IMR-90 (cell line): Measurements from ENCODE around the gene ANKRD61. TPM values are rescaled to one million over a fixed set of nuclear protein-coding genes. Genes with fewer than 3 reads are reported as not detected.

Experiments used
- ATAC-seq: fragments of 200-7000 bp; cut with Tn5 transposase; 2 replicates; pipeline ENCODE4 v1.9.1; 2020; ENCODE audit warnings: low read depth, mild to moderate bottlenecking, moderate library complexity
- BruUV-seq: library from RNA; stranded (reverse); fragments of 400-500 nt; replicated peaks from 2 replicates; lab custom pipeline; 2021; lab: Mats Ljungman, UMichigan
- CTCF ChIA-PET: fragments of 300-600 bp; formaldehyde crosslinking; extraction: SDS; loops from one replicate; lab custom pipeline; 2021; ENCODE audit warnings: antibody characterized with exemption; lab: Yijun Ruan, JAX
- POLR2A ChIA-PET: fragments of 300-600 bp; sonication (Branson Sonifier 250); formaldehyde crosslinking; loops from one replicate; lab custom pipeline; 2022; ENCODE audit warnings: antibody characterized with exemption; ENCODE audit not compliant: unreplicated experiment; lab: Charles Lee
- DNase-seq: peaks from one replicate; pipeline ENCODE4 v3.0.0; 2013
- H2AFZ ChIP-seq: replicated peaks from 2 replicates; pipeline ENCODE3; 2013; ENCODE audit warnings: low read length, mild to moderate bottlenecking; ENCODE audit not compliant: poor library complexity
- H2AK5ac ChIP-seq: 2 replicates; pipeline ENCODE4 v1.6.1; 2013; ENCODE audit warnings: low read depth, low read length, inconsistent platforms
- H2AK9ac ChIP-seq: replicated peaks from 2 replicates; pipeline ENCODE3; 2013; ENCODE audit warnings: mild to moderate bottlenecking, low read depth, low read length, moderate library complexity; ENCODE audit not compliant: poor library complexity
- H2BK120ac ChIP-seq: 2 replicates; pipeline ENCODE4 v1.6.1; 2013; ENCODE audit warnings: low read depth, low read length, inconsistent platforms
- H2BK15ac ChIP-seq: 3 replicates; pipeline ENCODE4 v1.6.1; 2013; ENCODE audit warnings: low read depth, low read length, inconsistent platforms
- H2BK20ac ChIP-seq: 2 replicates; pipeline ENCODE4 v1.6.1; 2013; ENCODE audit warnings: low read depth, mild to moderate bottlenecking, inconsistent platforms, low read length, moderate library complexity
- H2BK5ac ChIP-seq: 2 replicates; pipeline ENCODE4 v1.6.1; 2013; ENCODE audit warnings: mild to moderate bottlenecking, low read depth, low read length, inconsistent platforms; ENCODE audit not compliant: poor library complexity, severe bottlenecking
- H3K14ac ChIP-seq: replicated peaks from 2 replicates; pipeline ENCODE4 v1.6.1; 2013; ENCODE audit warnings: low read depth, low read length, inconsistent platforms
- H3K18ac ChIP-seq: 2 replicates; pipeline ENCODE4 v1.6.1; 2013; ENCODE audit warnings: low read depth, low read length, control low read depth
- H3K23ac ChIP-seq: 2 replicates; pipeline ENCODE4 v1.6.1; 2013; ENCODE audit warnings: low read depth, low read length, inconsistent platforms
- H3K27ac ChIP-seq: 2 replicates; pipeline ENCODE4 v1.5.1; 2013; ENCODE audit warnings: mild to moderate bottlenecking, control low read depth, low read length; ENCODE audit not compliant: insufficient read depth
- H3K27me3 ChIP-seq: 2 replicates; pipeline ENCODE4 v1.6.1; 2013; ENCODE audit warnings: low read length; ENCODE audit not compliant: control insufficient read depth, insufficient read depth
- H3K36me3 ChIP-seq: 2 replicates; pipeline ENCODE4 v1.6.1; 2013; ENCODE audit warnings: low read length, mixed read lengths; ENCODE audit not compliant: control insufficient read depth, insufficient read depth
- H3K4ac ChIP-seq: 2 replicates; pipeline ENCODE4 v1.6.1; 2013; ENCODE audit warnings: low read depth, low read length, inconsistent platforms
- H3K4me1 ChIP-seq: 2 replicates; pipeline ENCODE4 v1.6.1; 2013; ENCODE audit warnings: low read length, mixed read lengths; ENCODE audit not compliant: control insufficient read depth, insufficient read depth
- H3K4me2 ChIP-seq: 2 replicates; pipeline ENCODE4 v1.6.1; 2013; ENCODE audit warnings: low read depth, mild to moderate bottlenecking, control low read depth, low read length, moderate library complexity
- H3K4me3 ChIP-seq: 2 replicates; pipeline ENCODE4 v1.5.1; 2013; ENCODE audit warnings: low read depth, mild to moderate bottlenecking, control low read depth, low read length, moderate library complexity; ENCODE audit not compliant: insufficient read depth
- H3K56ac ChIP-seq: 2 replicates; pipeline ENCODE4 v1.6.1; 2013; ENCODE audit warnings: low read length, inconsistent platforms; ENCODE audit not compliant: insufficient read depth; ENCODE audit errors: extremely low read depth
- H3K79me1 ChIP-seq, 2 experiments: 2 replicates each; pipeline ENCODE4 v1.6.1; 2013; ENCODE audit warnings: low read length in 2 of 2, inconsistent platforms in 1 of 2, low read depth in 1 of 2
- H3K9ac ChIP-seq: 2 replicates; pipeline ENCODE4 v1.6.1; 2013; ENCODE audit warnings: low read depth, low read length, control low read depth
- H3K9me1 ChIP-seq: 2 replicates; pipeline ENCODE4 v1.6.1; 2013; ENCODE audit warnings: low read length, inconsistent platforms; ENCODE audit not compliant: insufficient read depth
- H3K9me3 ChIP-seq: 2 replicates; pipeline ENCODE4 v1.6.1; 2013; ENCODE audit warnings: low read length; ENCODE audit not compliant: control insufficient read depth, insufficient read depth
- H4K20me1 ChIP-seq: 2 replicates; pipeline ENCODE4 v1.6.1; 2013; ENCODE audit warnings: low read length, inconsistent platforms; ENCODE audit not compliant: insufficient read depth
- H4K5ac ChIP-seq: 2 replicates; pipeline ENCODE4 v1.6.1; 2013; ENCODE audit warnings: mild to moderate bottlenecking, low read depth, low read length, control low read depth
- H4K8ac ChIP-seq, 2 experiments: 2 replicates each; pipeline ENCODE4 v1.6.1; 2013; ENCODE audit warnings: low read depth in 2 of 2, low read length in 2 of 2, control low read depth in 1 of 2, inconsistent platforms in 1 of 2
- H4K91ac ChIP-seq: 2 replicates; pipeline ENCODE4 v1.6.1; 2013; ENCODE audit warnings: low read depth, low read length, inconsistent platforms; ENCODE audit not compliant: insufficient read depth
- BHLHE40 ChIP-seq: fragments of 150-350 bp; IDR thresholded peaks from 2 replicates; pipeline ENCODE4 v1.6.1; 2016; ENCODE audit warnings: mild to moderate bottlenecking, low read depth, low read length
- CEBPB ChIP-seq: IDR thresholded peaks from 2 replicates; pipeline ENCODE4 v1.6.1; 2012; ENCODE audit warnings: low read depth, low read length, improper control_type of control experiment
- CHD1 ChIP-seq: IDR thresholded peaks from 2 replicates; pipeline ENCODE4 v1.6.1; 2012; ENCODE audit warnings: low read depth, low read length, improper control_type of control experiment
- FOS ChIP-seq: fragments of 150-350 bp; IDR thresholded peaks from 2 replicates; pipeline ENCODE4 v1.6.1; 2016; ENCODE audit warnings: low read depth, low read length
- MAFK ChIP-seq: IDR thresholded peaks from 2 replicates; pipeline ENCODE4 v1.6.1; 2012; ENCODE audit warnings: low read depth, low read length, improper control_type of control experiment
- MAZ ChIP-seq: IDR thresholded peaks from 2 replicates; pipeline ENCODE4 v1.6.1; 2012; ENCODE audit warnings: low read depth, mild to moderate bottlenecking, low read length, improper control_type of control experiment, moderate library complexity, borderline replicate concordance
- MXI1 ChIP-seq: IDR thresholded peaks from 2 replicates; pipeline ENCODE4 v1.6.1; 2012; ENCODE audit warnings: low read depth, mild to moderate bottlenecking, low read length, moderate library complexity, borderline replicate concordance
- NFE2L2 ChIP-seq: fragments of 150-350 bp; IDR thresholded peaks from 2 replicates; pipeline ENCODE4 v1.6.1; 2016; ENCODE audit warnings: low read depth, mild to moderate bottlenecking, low read length
- POLR2A ChIP-seq: IDR thresholded peaks from 2 replicates; pipeline ENCODE4 v1.6.1; 2012; ENCODE audit warnings: mild to moderate bottlenecking, low read depth, low read length
- RAD21 ChIP-seq: IDR thresholded peaks from 2 replicates; pipeline ENCODE4 v1.6.1; 2012; ENCODE audit warnings: low read length, improper control_type of control experiment
- RCOR1 ChIP-seq: IDR thresholded peaks from 2 replicates; pipeline ENCODE4 v1.6.1; 2012; ENCODE audit warnings: mild to moderate bottlenecking, low read length, improper control_type of control experiment; ENCODE audit not compliant: insufficient replicate concordance
- RFX5 ChIP-seq: IDR thresholded peaks from 2 replicates; pipeline ENCODE4 v1.8.0; 2012; ENCODE audit warnings: low read depth, mild to moderate bottlenecking, low read length, moderate library complexity
- SMC3 ChIP-seq: fragments of 150-350 bp; IDR thresholded peaks from 2 replicates; pipeline ENCODE4 v1.6.1; 2016; ENCODE audit warnings: low read depth, mild to moderate bottlenecking, antibody characterized with exemption, low read length, moderate library complexity
- WGBS, 2 experiments: methylation state at CpG; one replicate each; pipeline versions ENCODE4 v1.1.5 to v1.1.7; 2013; ENCODE audit warnings: missing lambda C conversion rate in 2 of 2; ENCODE audit not compliant: insufficient read length in 1 of 2; ENCODE audit errors: extremely low coverage in 2 of 2; 5-methylcytosine and 5-hydroxymethylcytosine counted together
- dilution Hi-C: fragments of 300-500 bp; cut with HindIII; formaldehyde crosslinking; loops from one replicate; pipeline ENCODE4 v1.14.3; 2018; ENCODE audit warnings: low sequenced_read_pairs; ENCODE audit not compliant: unreplicated experiment
- in situ Hi-C: fragments of 300-500 bp; cut with MboI; formaldehyde crosslinking; loops from 3 replicates; pipeline ENCODE4 v1.14.3; 2019; ENCODE audit warnings: low sequenced_read_pairs, inconsistent platforms, mixed read lengths
- intact Hi-C: fragments of 100-400 bp; cut with micrococcal nuclease; formaldehyde crosslinking; loops from 2 replicates; pipeline ENCODE4 v1.10.0; 2022
- polyA plus RNA-seq, 3 experiments: library from polyadenylated mRNA; depleted of rRNA; stranded (reverse); fragments of >200 nt; gene quantifications; 2 replicates each; pipeline ENCODE4 v1.2.3, GENCODE V29; 2012; ENCODE audit warnings: low replicate concordance in 1 of 3
- total RNA-seq: library from RNA; depleted of rRNA; stranded (reverse); fragments of >200 nt; gene quantifications from 2 replicates; pipeline ENCODE4 v1.2.3, GENCODE V29; 2012
- TF ChIP-seq, protein P1 (sequence below): conservative IDR thresholded peaks from 2 replicates; pipeline ENCODE4 v1.5.1; 2012; ENCODE audit warnings: mild to moderate bottlenecking, low read depth, low read length, improper control_type of control experiment
- TF ChIP-seq, protein P2 (sequence below): fragments of 150-350 bp; IDR thresholded peaks from 2 replicates; pipeline ENCODE4 v1.6.1; 2017; ENCODE audit warnings: mild to moderate bottlenecking, antibody characterized with exemption, low read length, low read depth
- TF ChIP-seq, protein P3 (sequence below): fragments of 150-350 bp; IDR thresholded peaks from 2 replicates; pipeline ENCODE4 v1.6.1; 2016; ENCODE audit warnings: low read depth, mild to moderate bottlenecking, low read length, moderate library complexity, borderline replicate concordance

Gene ANKRD61
- total and polyA plus RNA-seq, 2 of the 4 experiments (the other 2 are of a cell fraction), result 0.17 to 0.36 TPM

DNA sequence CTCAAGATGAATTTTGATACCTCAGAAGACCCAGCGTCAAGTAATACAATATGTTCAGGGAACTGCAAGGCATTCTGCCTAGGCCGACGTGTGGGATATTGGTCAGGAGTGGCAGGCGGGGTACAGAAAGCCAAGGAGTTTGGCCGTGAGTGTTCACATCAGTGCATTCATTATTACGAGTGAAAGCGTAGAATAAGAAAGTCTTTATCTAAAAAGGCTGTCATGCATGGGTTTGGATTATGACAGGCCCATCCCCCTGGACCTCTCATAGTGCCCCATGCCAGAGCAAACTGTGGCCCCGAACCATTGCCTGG, 14.6 kb upstream of the ANKRD61 start:
- H2BK15ac ChIP-seq, result peak overlapping the region; percentile 50; the same call in 2 of the 3 replicates
- H3K23ac ChIP-seq, result peak overlapping the region; percentile 94; the same call in 1 of the 2 replicates
- peak overlapping the region; percentile 95 for H3K18ac ChIP-seq
- peak overlapping the region; percentile 98 for H2BK120ac ChIP-seq
- peak overlapping the region; percentile 90 for H4K5ac ChIP-seq
- H4K8ac ChIP-seq, result peak overlapping the region; percentile 82 to 99; a peak in 3 of 4 replicates
- H2AK9ac ChIP-seq, result peak overlapping the region; percentile 86
- peaks cover 9 to 46% of the 10 kb centered on the region in 2 experiments for H3K79me1 ChIP-seq
- peak overlapping the region; percentile 66; the same call in 1 of the 2 replicates for H3K9ac ChIP-seq
- no peaks in the 10 kb centered on the region for H3K9me3 ChIP-seq
- intact Hi-C loops, result loop anchor here (5.0 kb wide), 1 partner anchor 36 kb away; no protein-coding TSS in a partner anchor
- no peaks in the 10 kb centered on the region for H4K20me1 ChIP-seq
- DNase-seq (no peak), ATAC-seq (no peak)
- H4K91ac ChIP-seq, result peak overlapping the region; percentile 100
- H3K4me2 ChIP-seq, result no peak overlapping the region
- H3K27ac ChIP-seq, result peak overlapping the region; percentile 98; the same call in 1 of the 2 replicates
- peaks cover 11% of the 10 kb centered on the region for H3K9me1 ChIP-seq
- in situ Hi-C loops, result no loop called here
- CTCF ChIA-PET, result no interaction called here
- no peak overlapping the region for H3K4me3 ChIP-seq
- H3K14ac ChIP-seq, result peak overlapping the region; percentile 93
- H2BK20ac ChIP-seq, result peak overlapping the region; percentile 94
- H3K27me3 ChIP-seq, result no peaks in the 10 kb centered on the region
- H2AK5ac ChIP-seq, result peak overlapping the region; percentile 89; the same call in 1 of the 2 replicates
- peak overlapping the region; percentile 97 for H3K4ac ChIP-seq
- POLR2A ChIA-PET, result no interaction called here
- no TSS peak for BruUV-seq
- H3K56ac ChIP-seq, result peak overlapping the region; percentile 86; the same call in 1 of the 2 replicates
- peaks cover 40% of the 10 kb centered on the region for H3K36me3 ChIP-seq
- no peak overlapping the region for H2AFZ ChIP-seq
- TF ChIP-seq POLR2A (no peak), RFX5 (no peak), BHLHE40 (no peak), CHD1 (no peak), NFE2L2 (no peak), RAD21 (no peak), FOS (no peak), MAZ (no peak), CEBPB (no peak), MAFK (no peak), MXI1 (no peak), SMC3 (no peak), RCOR1 (no peak)
- TF ChIP-seq, protein P1, sequence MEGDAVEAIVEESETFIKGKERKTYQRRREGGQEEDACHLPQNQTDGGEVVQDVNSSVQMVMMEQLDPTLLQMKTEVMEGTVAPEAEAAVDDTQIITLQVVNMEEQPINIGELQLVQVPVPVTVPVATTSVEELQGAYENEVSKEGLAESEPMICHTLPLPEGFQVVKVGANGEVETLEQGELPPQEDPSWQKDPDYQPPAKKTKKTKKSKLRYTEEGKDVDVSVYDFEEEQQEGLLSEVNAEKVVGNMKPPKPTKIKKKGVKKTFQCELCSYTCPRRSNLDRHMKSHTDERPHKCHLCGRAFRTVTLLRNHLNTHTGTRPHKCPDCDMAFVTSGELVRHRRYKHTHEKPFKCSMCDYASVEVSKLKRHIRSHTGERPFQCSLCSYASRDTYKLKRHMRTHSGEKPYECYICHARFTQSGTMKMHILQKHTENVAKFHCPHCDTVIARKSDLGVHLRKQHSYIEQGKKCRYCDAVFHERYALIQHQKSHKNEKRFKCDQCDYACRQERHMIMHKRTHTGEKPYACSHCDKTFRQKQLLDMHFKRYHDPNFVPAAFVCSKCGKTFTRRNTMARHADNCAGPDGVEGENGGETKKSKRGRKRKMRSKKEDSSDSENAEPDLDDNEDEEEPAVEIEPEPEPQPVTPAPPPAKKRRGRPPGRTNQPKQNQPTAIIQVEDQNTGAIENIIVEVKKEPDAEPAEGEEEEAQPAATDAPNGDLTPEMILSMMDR, result no peak
- TF ChIP-seq, protein P2, sequence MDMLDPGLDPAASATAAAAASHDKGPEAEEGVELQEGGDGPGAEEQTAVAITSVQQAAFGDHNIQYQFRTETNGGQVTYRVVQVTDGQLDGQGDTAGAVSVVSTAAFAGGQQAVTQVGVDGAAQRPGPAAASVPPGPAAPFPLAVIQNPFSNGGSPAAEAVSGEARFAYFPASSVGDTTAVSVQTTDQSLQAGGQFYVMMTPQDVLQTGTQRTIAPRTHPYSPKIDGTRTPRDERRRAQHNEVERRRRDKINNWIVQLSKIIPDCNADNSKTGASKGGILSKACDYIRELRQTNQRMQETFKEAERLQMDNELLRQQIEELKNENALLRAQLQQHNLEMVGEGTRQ, result no peak
- TF ChIP-seq, protein P3, sequence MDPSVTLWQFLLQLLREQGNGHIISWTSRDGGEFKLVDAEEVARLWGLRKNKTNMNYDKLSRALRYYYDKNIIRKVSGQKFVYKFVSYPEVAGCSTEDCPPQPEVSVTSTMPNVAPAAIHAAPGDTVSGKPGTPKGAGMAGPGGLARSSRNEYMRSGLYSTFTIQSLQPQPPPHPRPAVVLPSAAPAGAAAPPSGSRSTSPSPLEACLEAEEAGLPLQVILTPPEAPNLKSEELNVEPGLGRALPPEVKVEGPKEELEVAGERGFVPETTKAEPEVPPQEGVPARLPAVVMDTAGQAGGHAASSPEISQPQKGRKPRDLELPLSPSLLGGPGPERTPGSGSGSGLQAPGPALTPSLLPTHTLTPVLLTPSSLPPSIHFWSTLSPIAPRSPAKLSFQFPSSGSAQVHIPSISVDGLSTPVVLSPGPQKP, result no peak
- peaks cover 11% of the 10 kb centered on the region for H3K4me1 ChIP-seq
- dilution Hi-C loops, result no loop called here
- WGBS, 2 experiments, result 100% methylated on average over 2 of the region's 8 CpGs; no CpG with 5 or more reads in 1 of the 2 experiments
- H2BK5ac ChIP-seq, result peak overlapping the region; percentile 80
